Right lobe of liver (tissue), 6 donors: ENCODE results near the gene TMEM127. TPM values are rescaled to one million over a fixed set of nuclear protein-coding genes. Genes with fewer than 3 reads are reported as not detected.

ENCODE experiments used
- ATAC-seq, 4 donors: fragments of 200-7000 bp; cut with Tn5 transposase; one replicate each; pipeline ENCODE4 v1.9.1; 2020; ENCODE audit warnings: mild to moderate bottlenecking in 4 of 4, moderate library complexity in 4 of 4
- DNase-seq, 3 donors: peaks; one replicate each; pipeline ENCODE4 v3.0.0-alpha.2; 2020
- H3K27ac ChIP-seq, 3 donors: fragments of 200-600 bp; one replicate each; pipeline ENCODE4 v1.8.0; 2022
- H3K27me3 ChIP-seq, 2 donors: fragments of 200-600 bp; one replicate each; pipeline ENCODE4 v1.8.0; 2022
- H3K36me3 ChIP-seq, 4 donors: fragments of 200-600 bp; sonication (generic) in 1 of 4; one replicate each; pipeline versions ENCODE4 v1.5.1 to v1.8.0; 2017 to 2022; ENCODE audit warnings: control low read depth in 1 of 4
- H3K4me1 ChIP-seq, 4 donors: fragments of 200-600 bp; sonication (generic) in 1 of 4; one replicate each; pipeline versions ENCODE4 v1.5.1 to v1.8.0; 2017 to 2022; ENCODE audit warnings: control low read depth in 1 of 4
- H3K4me3 ChIP-seq, 3 donors: fragments of 200-600 bp; one replicate each; pipeline ENCODE4 v1.8.0; 2022
- H3K9me3 ChIP-seq, 4 donors: fragments of 200-600 bp; sonication (generic) in 1 of 4; one replicate each; pipeline versions ENCODE4 v1.5.1 to v1.8.0; 2017 to 2022; ENCODE audit warnings: control low read depth in 1 of 4
- CTCF ChIP-seq, 4 donors: fragments of 200-600 bp in 3 of 4; fragments of 450-650 bp in 1 of 4; IDR thresholded peaks; one replicate each; pipeline versions ENCODE4 v1.5.1 to v1.8.0; 2016 to 2022; ENCODE audit warnings: antibody characterized with exemption in 4 of 4, mild to moderate bottlenecking in 2 of 4
- POLR2A ChIP-seq: fragments of 450-650 bp; IDR thresholded peaks from one replicate; pipeline ENCODE4 v1.6.1; 2017; ENCODE audit warnings: antibody characterized with exemption, mild to moderate bottlenecking
- WGBS: methylation state at CpG from one replicate; pipeline ENCODE4 v1.1.6; 2018; ENCODE audit warnings: low coverage, low lambda C conversion rate; ENCODE audit not compliant: insufficient coverage; ENCODE audit errors: missing lambda C conversion rate; 5-methylcytosine and 5-hydroxymethylcytosine counted together
- intact Hi-C, 2 donors: fragments of 100-400 bp; cut with DNase I; formaldehyde crosslinking; loops; one replicate each; pipeline versions ENCODE4 v1.11.2 to v1.14.1; 2022
- total RNA-seq, 6 experiments: library from RNA; depleted of rRNA in 2 of 6; stranded (reverse); fragments of >200 nt in 2 of 6; fragmentation: NEBNext Ultra II Directional in 3 of 6; extraction: Animal tissue kit (Norgen Biotek cat#: 25700) in 3 of 6; gene quantifications; one replicate each; pipeline versions ENCODE4 v1.1.0 to v1.2.4, GENCODE V29; 2016 to 2023
- donor health status: DM: no; HTN: yes; CAD: no.
- donor health status: DM: no; HTN: no; CAD: no.
- donor health status: DM: no; HTN: no; CAD: no.
- donor health status: DM: no; HTN: yes; CAD: no.
- donor health status: DM: no; HTN: yes; CAD: no.

Gene TMEM127
- total RNA-seq, 6 experiments from 2014 or later, result 28.3 to 42.6 (median 32.8) TPM

GRCh38 chr2:96239091-96239490 is 26.7 kb downstream of the TMEM127 start:
- H3K9me3 ChIP-seq, result no peaks in the 10 kb centered on the region
- DNase-seq, result no peak
- no peak overlapping the region for H3K4me3 ChIP-seq
- TF ChIP-seq CTCF (IDR thresholded peaks at IDR 0.05) (no peak), POLR2A (no peak)
- H3K36me3 ChIP-seq, result no peaks in the 10 kb centered on the region
- no peak for ATAC-seq
- 88% methylated on average over 2 of the region's 3 CpGs for WGBS
- no peak overlapping the region for H3K27ac ChIP-seq
- intact Hi-C loops, result no loop called here
- H3K27me3 ChIP-seq, result no peaks in the 10 kb centered on the region
- no peaks in the 10 kb centered on the region for H3K4me1 ChIP-seq

- no peak for ATAC-seq
- Histone ChIP-seq H3K9me3 (no peaks in the 10 kb centered on the region), H3K4me3 (no peak overlapping the region), H3K4me1 (no peaks in the 10 kb centered on the region), H3K27me3 (no peaks in the 10 kb centered on the region), H3K27ac (no peak overlapping the region), H3K36me3 (no peaks in the 10 kb centered on the region)
- intact Hi-C loops, result no loop called here
- 94% methylated on average over 3 of the region's 3 CpGs for WGBS
- TF ChIP-seq CTCF (IDR thresholded peaks at IDR 0.05) (no peak), POLR2A (no peak)
- DNase-seq, result no peak
Observed at GRCh38 chr2:96238266-96238665, 27.5 kb downstream of the TMEM127 start.

GRCh38 chr2:96236882-96237281 is 28.9 kb downstream of the TMEM127 start:
- Histone ChIP-seq H3K4me1 (no peaks in the 10 kb centered on the region), H3K27me3 (no peaks in the 10 kb centered on the region), H3K4me3 (no peak overlapping the region), H3K9me3 (no peaks in the 10 kb centered on the region), H3K36me3 (no peaks in the 10 kb centered on the region), H3K27ac (no peak overlapping the region)
- DNase-seq (no peak), ATAC-seq (peak in 1 of 4 donors; percentile 36)
- intact Hi-C loops, result no loop called here
- WGBS, result no CpG with 5 or more reads among the region's 1 CpG
- TF ChIP-seq POLR2A, result no peak
- no peak for TF ChIP-seq CTCF (IDR thresholded peaks at IDR 0.05)

GRCh38 chr2:96233880-96234316 is 31.9 kb downstream of the TMEM127 start:
- WGBS, result 85% methylated on average over 2 of the region's 4 CpGs
- no peaks in the 10 kb centered on the region for H3K4me1 ChIP-seq

More at GRCh38 chr2:96233880-96234316, 31.9 kb downstream of the TMEM127 start:
- Histone ChIP-seq H3K27me3 (no peaks in the 10 kb centered on the region), H3K27ac (no peak overlapping the region), H3K9me3 (no peaks in the 10 kb centered on the region), H3K4me3 (no peak overlapping the region), H3K36me3 (no peaks in the 10 kb centered on the region)
- intact Hi-C loops, result no loop called here
- ATAC-seq, result peak in 2 of 4 donors; percentile 22 to 26
- DNase-seq, result no peak
- TF ChIP-seq CTCF (IDR thresholded peaks at IDR 0.05) (no peak), POLR2A (no peak)
